Activated T-helper 17 cell treated with anti-CD3 and anti-CD28 coated beads, Interleukin-2, amount 50 U/mL, for 72 hours (primary cell): Measurements from ENCODE around the gene COL6A3. TPM values are rescaled to one million over a fixed set of nuclear protein-coding genes. Genes with fewer than 3 reads are reported as not detected.
"Not testable (repeated sequence)": the region's sequence is repeated elsewhere in the genome, so short reads cannot be mapped to it uniquely, and the experiment has no call there.

Source experiments
- ATAC-seq: fragments of 150-1000 bp; cut with Tn5 transposase; replicated peaks from 2 replicates; pipeline ENCODE4 v1.10.0; 2021; ENCODE audit warnings: mild to moderate bottlenecking, moderate library complexity
- H3K27ac Mint-ChIP-seq: one replicate; pipeline ENCODE4 v1.8.0; 2022; ENCODE audit warnings: mixed read lengths
- H3K27me3 Mint-ChIP-seq: one replicate; pipeline ENCODE4 v1.8.0; 2022; ENCODE audit warnings: mixed read lengths
- H3K36me3 Mint-ChIP-seq: one replicate; pipeline ENCODE4 v1.8.0; 2022; ENCODE audit warnings: low read depth, mild to moderate bottlenecking, mixed read lengths
- H3K4me1 Mint-ChIP-seq: one replicate; pipeline ENCODE4 v1.8.0; 2022; ENCODE audit warnings: mixed read lengths
- H3K4me3 Mint-ChIP-seq: one replicate; pipeline ENCODE4 v1.8.0; 2022; ENCODE audit warnings: mild to moderate bottlenecking, mixed read lengths
- H3K9me3 Mint-ChIP-seq: one replicate; pipeline ENCODE4 v1.8.0; 2022; ENCODE audit warnings: mixed read lengths
- total RNA-seq, 2 donors: library from RNA; stranded (reverse); gene quantifications; one replicate each; pipeline ENCODE4 v1.2.3, GENCODE V29; 2022

Gene COL6A3
- total RNA-seq, 2 donors from 2014 or later: 10.6 to 30.7 TPM

- Mint-ChIP-seq H3K36me3 (no peaks in the 10 kb centered on the region), H3K4me1 (no peaks in the 10 kb centered on the region), H3K9me3 (no peaks in the 10 kb centered on the region), H3K27me3 (peaks cover 6% of the 10 kb centered on the region), H3K4me3 (no peak overlapping the region), H3K27ac (no peak overlapping the region)
- ATAC-seq: no peak
These were observed 107.7 kb downstream of the COL6A3 start for GRCh38 chr2:237306083-237306786.

- no peaks in the 10 kb centered on the region for H3K36me3 Mint-ChIP-seq
- H3K9me3 Mint-ChIP-seq: no peaks in the 10 kb centered on the region
- H3K4me1 Mint-ChIP-seq: no peaks in the 10 kb centered on the region
- H3K27ac Mint-ChIP-seq: no peak overlapping the region
- no peak for ATAC-seq
- H3K4me3 Mint-ChIP-seq: no peak overlapping the region
- peaks cover 6% of the 10 kb centered on the region for H3K27me3 Mint-ChIP-seq
These were observed 108.4 kb downstream of the COL6A3 start for GRCh38 chr2:237305579-237305978.

- Mint-ChIP-seq H3K36me3 (no peaks in the 10 kb centered on the region), H3K9me3 (no peaks in the 10 kb centered on the region), H3K27me3 (peaks cover 6% of the 10 kb centered on the region), H3K4me1 (no peaks in the 10 kb centered on the region), H3K4me3 (no peak overlapping the region), H3K27ac (no peak overlapping the region)
- no peak for ATAC-seq
These were observed 109.0 kb downstream of the COL6A3 start for GRCh38 chr2:237304763-237305514.

GRCh38 chr2:237303244-237303643 lies 110.7 kb downstream of the COL6A3 start:
- H3K4me3 Mint-ChIP-seq, H3K4me1 Mint-ChIP-seq, H3K27me3 Mint-ChIP-seq, H3K36me3 Mint-ChIP-seq, ATAC-seq, H3K27ac Mint-ChIP-seq, H3K9me3 Mint-ChIP-seq: not testable (repeated sequence)

GRCh38 chr2:237301595-237301994 lies 112.4 kb downstream of the COL6A3 start:
- H3K9me3 Mint-ChIP-seq: no peaks in the 10 kb centered on the region
- H3K36me3 Mint-ChIP-seq: no peaks in the 10 kb centered on the region
- no peak for ATAC-seq
- no peaks in the 10 kb centered on the region for H3K4me1 Mint-ChIP-seq
- H3K4me3 Mint-ChIP-seq: no peak overlapping the region
- no peak overlapping the region for H3K27ac Mint-ChIP-seq
- peaks cover 9% of the 10 kb centered on the region for H3K27me3 Mint-ChIP-seq

- peaks cover 9% of the 10 kb centered on the region for H3K27me3 Mint-ChIP-seq
- no peaks in the 10 kb centered on the region for H3K9me3 Mint-ChIP-seq
- H3K4me1 Mint-ChIP-seq: no peaks in the 10 kb centered on the region
- no peak overlapping the region for H3K27ac Mint-ChIP-seq
- no peaks in the 10 kb centered on the region for H3K36me3 Mint-ChIP-seq
- no peak overlapping the region for H3K4me3 Mint-ChIP-seq
- no peak for ATAC-seq
These were observed 113.2 kb downstream of the COL6A3 start for GRCh38 chr2:237300739-237301138.

GRCh38 chr2:237299906-237300305 lies 114.1 kb downstream of the COL6A3 start:
- Mint-ChIP-seq H3K4me3 (no peak overlapping the region), H3K27ac (no peak overlapping the region), H3K27me3 (peaks cover 9% of the 10 kb centered on the region), H3K36me3 (no peaks in the 10 kb centered on the region), H3K4me1 (no peaks in the 10 kb centered on the region), H3K9me3 (no peaks in the 10 kb centered on the region)
- ATAC-seq: no peak

GRCh38 chr2:237298151-237299118 lies 115.5 kb downstream of the COL6A3 start:
- no peak overlapping the region for H3K4me3 Mint-ChIP-seq
- H3K36me3 Mint-ChIP-seq: no peaks in the 10 kb centered on the region
- no peaks in the 10 kb centered on the region for H3K4me1 Mint-ChIP-seq
- no peak for ATAC-seq
- H3K27me3 Mint-ChIP-seq: peaks cover 17% of the 10 kb centered on the region
- no peak overlapping the region for H3K27ac Mint-ChIP-seq
- no peaks in the 10 kb centered on the region for H3K9me3 Mint-ChIP-seq

GRCh38 chr2:237297421-237298150 lies 116.4 kb downstream of the COL6A3 start:
- no peak for ATAC-seq
- H3K4me1 Mint-ChIP-seq: no peaks in the 10 kb centered on the region
- H3K9me3 Mint-ChIP-seq: no peaks in the 10 kb centered on the region
- peaks cover 17% of the 10 kb centered on the region for H3K27me3 Mint-ChIP-seq
- H3K36me3 Mint-ChIP-seq: no peaks in the 10 kb centered on the region
- H3K4me3 Mint-ChIP-seq: no peak overlapping the region
- no peak overlapping the region for H3K27ac Mint-ChIP-seq

- no peak overlapping the region for H3K27ac Mint-ChIP-seq
- ATAC-seq: no peak
These were observed 117.2 kb downstream of the COL6A3 start for GRCh38 chr2:237296756-237297155.

GRCh38 chr2:237295889-237296480 lies 118.0 kb downstream of the COL6A3 start:
- Mint-ChIP-seq H3K27ac (no peak overlapping the region), H3K4me3 (no peak overlapping the region), H3K36me3 (no peaks in the 10 kb centered on the region), H3K9me3 (peaks cover 4% of the 10 kb centered on the region), H3K27me3 (peaks cover 23% of the 10 kb centered on the region), H3K4me1 (peaks cover 7% of the 10 kb centered on the region)
- no peak for ATAC-seq

More at GRCh38 chr2:237296756-237297155, 117.2 kb downstream of the COL6A3 start:
- Mint-ChIP-seq H3K4me1 (peaks cover under 1% of the 10 kb centered on the region), H3K9me3 (no peaks in the 10 kb centered on the region), H3K4me3 (no peak overlapping the region), H3K27me3 (peaks cover 17% of the 10 kb centered on the region), H3K36me3 (no peaks in the 10 kb centered on the region)

- H3K4me3 Mint-ChIP-seq: no peak overlapping the region
- ATAC-seq: no peak
These were observed 119.5 kb downstream of the COL6A3 start for GRCh38 chr2:237294460-237294859.

GRCh38 chr2:237293978-237294377 lies 120.0 kb downstream of the COL6A3 start:
- Mint-ChIP-seq H3K4me1 (peaks cover 7% of the 10 kb centered on the region), H3K4me3 (no peak overlapping the region), H3K27ac (no peak overlapping the region), H3K36me3 (no peaks in the 10 kb centered on the region), H3K27me3 (peaks cover 32% of the 10 kb centered on the region), H3K9me3 (peaks cover 4% of the 10 kb centered on the region)
- no peak for ATAC-seq

More at GRCh38 chr2:237294460-237294859, 119.5 kb downstream of the COL6A3 start:
- H3K9me3 Mint-ChIP-seq: peaks cover 4% of the 10 kb centered on the region
- H3K36me3 Mint-ChIP-seq: no peaks in the 10 kb centered on the region
- H3K27me3 Mint-ChIP-seq: peaks cover 27% of the 10 kb centered on the region
- peaks cover 7% of the 10 kb centered on the region for H3K4me1 Mint-ChIP-seq
- H3K27ac Mint-ChIP-seq: no peak overlapping the region
